OCI-LY1 (cell line): ENCODE results near the gene KCMF1.

ENCODE experiments used
- H2AFZ ChIP-seq: fragments of 200-600 bp; sonication (generic), shearing (Covaris generic); 2 replicates; pipeline ENCODE4 v1.6.0; 2014; ENCODE audit warnings: antibody characterized with exemption, mild to moderate bottlenecking, low read length
- H3F3A ChIP-seq: fragments of 200-600 bp; sonication (generic), shearing (Covaris generic); 2 replicates; pipeline ENCODE4 v1.6.0; 2014; ENCODE audit warnings: mild to moderate bottlenecking, antibody characterized with exemption, low read length, moderate library complexity; ENCODE audit not compliant: insufficient read depth
- H3K27ac ChIP-seq: fragments of 200-600 bp; sonication (generic); 2 replicates; pipeline ENCODE4 v1.5.1; 2014; ENCODE audit warnings: low read length, mixed run types, mild to moderate bottlenecking, low read depth; ENCODE audit not compliant: poor library complexity, severe bottlenecking
- H3K27me3 ChIP-seq: fragments of 200-600 bp; sonication (generic); 2 replicates; pipeline ENCODE4 v1.6.0; 2014; ENCODE audit warnings: antibody characterized with exemption, mild to moderate bottlenecking, low read length, moderate library complexity; ENCODE audit not compliant: insufficient read depth
- H3K36me3 ChIP-seq: fragments of 200-600 bp; sonication (generic); 2 replicates; pipeline ENCODE4 v1.6.1; 2014; ENCODE audit warnings: mild to moderate bottlenecking, antibody characterized with exemption, low read length, moderate library complexity, mixed read lengths; ENCODE audit not compliant: insufficient read depth
- H3K4me1 ChIP-seq: fragments of 200-600 bp; sonication (generic); 2 replicates; pipeline ENCODE4 v1.5.1; 2014; ENCODE audit warnings: mild to moderate bottlenecking, low read length, moderate library complexity; ENCODE audit not compliant: insufficient read depth, severe bottlenecking
- H3K4me2 ChIP-seq: fragments of 200-600 bp; sonication (generic), shearing (Covaris generic); 2 replicates; pipeline ENCODE4 v1.6.1; 2014; ENCODE audit warnings: low read length
- H3K4me3 ChIP-seq: fragments of 200-600 bp; sonication (generic); 2 replicates; pipeline ENCODE4 v1.5.1; 2014; ENCODE audit warnings: low read length, low read depth, mild to moderate bottlenecking, mixed read lengths; ENCODE audit not compliant: poor library complexity, severe bottlenecking
- H3K79me2 ChIP-seq: fragments of 200-600 bp; shearing (Covaris generic); 2 replicates; pipeline ENCODE4 v1.6.1; 2016; ENCODE audit warnings: mixed run types, low read length, mixed read lengths; ENCODE audit not compliant: insufficient read depth
- H3K9ac ChIP-seq: fragments of 200-600 bp; sonication (generic), shearing (Covaris generic); 2 replicates; pipeline ENCODE4 v1.6.1; 2014; ENCODE audit warnings: mild to moderate bottlenecking, low read length, mixed read lengths
- H3K9me2 ChIP-seq: fragments of 200-600 bp; sonication (generic), shearing (Covaris generic); 2 replicates; pipeline ENCODE4 v1.6.1; 2014; ENCODE audit warnings: low read depth, mild to moderate bottlenecking, low read length, mixed read lengths
- H3K9me3 ChIP-seq: fragments of 200-600 bp; shearing (Covaris generic); 2 replicates; pipeline ENCODE4 v1.6.1; 2014; ENCODE audit warnings: low read length, mixed read lengths
- H4K20me1 ChIP-seq: fragments of 200-600 bp; sonication (generic), shearing (Covaris generic); 2 replicates; pipeline ENCODE4 v1.6.0; 2016; ENCODE audit warnings: mild to moderate bottlenecking, low read length; ENCODE audit not compliant: insufficient read depth
- CTCF ChIP-seq: fragments of 200-600 bp; sonication (generic), shearing (Covaris generic); IDR thresholded peaks from 2 replicates; pipeline ENCODE4 v1.5.1; 2017; ENCODE audit warnings: mild to moderate bottlenecking, antibody characterized with exemption, low read length, moderate library complexity, mixed read lengths
- EZH2 ChIP-seq: fragments of 200-600 bp; sonication (generic), shearing (Covaris generic); IDR thresholded peaks from 2 replicates; pipeline ENCODE4 v1.8.0; 2017; ENCODE audit warnings: borderline replicate concordance, mixed run types, mild to moderate bottlenecking, antibody characterized with exemption, low read length, moderate library complexity, mixed read lengths

KCMF1 gene

DNA sequence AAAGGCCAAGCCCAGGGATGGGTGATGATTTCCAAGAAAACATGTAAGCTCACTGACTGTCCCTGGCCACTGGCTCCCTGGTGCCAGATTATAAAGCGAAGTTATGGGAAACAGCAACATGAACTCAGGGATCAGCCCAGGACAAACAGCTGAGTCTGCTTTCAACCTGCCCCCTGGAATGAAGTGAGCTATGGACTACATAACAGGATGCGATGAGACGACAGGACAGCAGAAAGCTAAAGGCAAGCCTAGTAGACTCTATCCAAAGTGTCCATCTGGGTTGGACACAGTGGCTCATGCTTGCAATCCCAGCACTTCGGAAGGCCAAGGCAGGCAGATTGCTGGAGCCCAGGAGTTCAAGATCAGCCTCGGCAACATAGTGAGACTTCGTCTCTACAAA is 16.6 kb upstream of the KCMF1 start:
- Histone ChIP-seq H3K9me3 (no peaks in the 10 kb centered on the region), H3K79me2 (no peaks in the 10 kb centered on the region), H3K36me3 (no peaks in the 10 kb centered on the region), H3K4me1 (no peaks in the 10 kb centered on the region), H2AFZ (no peak overlapping the region), H3K9me2 (no peaks in the 10 kb centered on the region), H3K27ac (no peak overlapping the region), H4K20me1 (no peaks in the 10 kb centered on the region), H3K4me3 (no peak overlapping the region), H3K4me2 (no peak overlapping the region), H3K9ac (no peak overlapping the region), H3K27me3 (no peaks in the 10 kb centered on the region), H3F3A (no peaks in the 10 kb centered on the region)
- TF ChIP-seq CTCF (no peak), EZH2 (no peak)

DNA sequence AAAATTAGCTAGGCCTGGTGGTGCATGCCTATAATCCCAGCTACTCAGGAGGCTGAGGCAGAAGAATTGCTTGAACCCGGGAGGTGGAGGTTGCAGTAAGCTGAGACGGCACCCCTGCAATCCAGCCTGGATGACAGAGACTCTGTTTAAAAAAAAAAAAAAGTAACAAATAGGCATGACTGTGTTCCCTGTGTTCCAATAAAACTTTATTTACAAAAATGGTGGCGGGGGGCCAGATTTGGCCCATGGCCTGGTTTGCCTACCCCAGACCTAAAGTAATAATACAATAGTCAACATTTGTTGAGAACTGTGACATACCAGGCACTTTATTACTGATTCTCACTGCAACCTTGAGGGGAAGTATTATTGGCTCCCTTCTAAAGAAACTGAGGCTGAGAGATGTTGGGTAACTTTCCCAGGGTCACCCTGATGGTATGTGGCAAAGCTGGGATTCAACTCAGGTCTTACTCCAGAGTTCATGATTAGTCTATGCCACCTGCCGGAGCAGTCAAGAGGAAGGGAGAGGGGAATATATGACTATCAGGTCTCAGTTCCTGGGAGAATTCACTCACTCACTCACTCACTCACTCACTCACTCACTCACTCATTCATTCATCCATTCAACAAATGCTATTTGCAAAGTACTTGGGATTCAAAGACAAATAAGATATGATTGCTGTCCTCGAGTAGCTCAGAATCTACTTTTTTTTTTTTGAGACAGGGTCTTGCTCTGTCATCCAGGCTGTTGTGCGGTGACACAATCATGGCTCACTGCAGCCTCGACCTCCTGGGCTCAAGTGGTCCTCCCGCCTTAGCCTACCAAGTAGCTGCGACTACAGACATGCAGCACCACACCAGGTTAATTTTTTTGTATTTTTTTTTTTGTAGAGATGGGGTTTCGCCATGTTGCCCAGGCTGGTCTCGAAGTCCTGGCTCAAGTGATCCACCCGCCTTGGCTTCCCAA is 14.3 kb upstream of the KCMF1 start:
- no peaks in the 10 kb centered on the region for H3K9me3 ChIP-seq
- H3K9me2 ChIP-seq = no peaks in the 10 kb centered on the region
- no peak for TF ChIP-seq CTCF
- no peak for TF ChIP-seq EZH2
- H4K20me1 ChIP-seq = no peaks in the 10 kb centered on the region
- H2AFZ ChIP-seq = no peak overlapping the region
- H3K4me3 ChIP-seq = no peak overlapping the region
- H3K9ac ChIP-seq = no peak overlapping the region
- H3K4me2 ChIP-seq = no peak overlapping the region
- no peak overlapping the region for H3K27ac ChIP-seq
- no peaks in the 10 kb centered on the region for H3K4me1 ChIP-seq
- H3F3A ChIP-seq = no peaks in the 10 kb centered on the region
- no peaks in the 10 kb centered on the region for H3K79me2 ChIP-seq
- H3K36me3 ChIP-seq = peaks cover 2% of the 10 kb centered on the region; the same call in 1 of the 2 replicates
- H3K27me3 ChIP-seq = no peaks in the 10 kb centered on the region

DNA sequence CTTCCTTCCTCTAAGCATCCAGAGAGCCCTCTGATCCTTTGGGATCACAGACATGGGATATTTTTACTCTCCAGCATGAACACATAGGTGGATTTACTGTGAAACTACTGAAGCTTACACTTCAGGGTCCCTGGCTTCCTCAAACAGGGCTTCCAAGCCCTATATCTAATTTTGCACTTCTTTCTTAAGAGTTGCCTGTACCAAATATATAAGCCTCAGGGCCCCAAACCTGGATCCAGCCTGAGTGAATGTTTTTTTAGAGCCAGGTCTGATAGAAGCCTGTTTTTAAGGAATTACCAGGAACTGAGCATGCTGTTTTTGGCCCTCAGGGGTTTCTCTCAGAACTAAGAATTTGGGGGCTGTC is 13.2 kb upstream of the KCMF1 start:
- no peaks in the 10 kb centered on the region for H3K4me1 ChIP-seq
- H3K4me3 ChIP-seq = no peak overlapping the region
- no peaks in the 10 kb centered on the region for H4K20me1 ChIP-seq
- H3K9me3 ChIP-seq = no peaks in the 10 kb centered on the region
- TF ChIP-seq CTCF (no peak), EZH2 (no peak)
- no peaks in the 10 kb centered on the region for H3K79me2 ChIP-seq
- no peak overlapping the region for H3K9ac ChIP-seq
- H3K9me2 ChIP-seq = no peaks in the 10 kb centered on the region
- H3K27me3 ChIP-seq = no peaks in the 10 kb centered on the region
- no peaks in the 10 kb centered on the region for H3F3A ChIP-seq
- no peak overlapping the region for H2AFZ ChIP-seq
- peaks cover 14% of the 10 kb centered on the region; the same call in 1 of the 2 replicates for H3K36me3 ChIP-seq
- no peak overlapping the region for H3K4me2 ChIP-seq
- no peak overlapping the region for H3K27ac ChIP-seq
